ENCODE data around the gene C1orf56.

GRCh38 chr1:150999926-151000325 is 47.6 kb upstream of the C1orf56 start:
- no peak for TF ChIP-seq CTCF (conservative IDR thresholded peaks at IDR 0.05; ENCODE audit: low read depth, low read length)
- no peak for TF ChIP-seq EZH2 (IDR thresholded peaks at IDR 0.05; ENCODE audit: borderline replicate concordance, low read depth, low read length, poor library complexity, severe bottlenecking)
